ENCODE data around the gene PDLIM7.

DNA sequence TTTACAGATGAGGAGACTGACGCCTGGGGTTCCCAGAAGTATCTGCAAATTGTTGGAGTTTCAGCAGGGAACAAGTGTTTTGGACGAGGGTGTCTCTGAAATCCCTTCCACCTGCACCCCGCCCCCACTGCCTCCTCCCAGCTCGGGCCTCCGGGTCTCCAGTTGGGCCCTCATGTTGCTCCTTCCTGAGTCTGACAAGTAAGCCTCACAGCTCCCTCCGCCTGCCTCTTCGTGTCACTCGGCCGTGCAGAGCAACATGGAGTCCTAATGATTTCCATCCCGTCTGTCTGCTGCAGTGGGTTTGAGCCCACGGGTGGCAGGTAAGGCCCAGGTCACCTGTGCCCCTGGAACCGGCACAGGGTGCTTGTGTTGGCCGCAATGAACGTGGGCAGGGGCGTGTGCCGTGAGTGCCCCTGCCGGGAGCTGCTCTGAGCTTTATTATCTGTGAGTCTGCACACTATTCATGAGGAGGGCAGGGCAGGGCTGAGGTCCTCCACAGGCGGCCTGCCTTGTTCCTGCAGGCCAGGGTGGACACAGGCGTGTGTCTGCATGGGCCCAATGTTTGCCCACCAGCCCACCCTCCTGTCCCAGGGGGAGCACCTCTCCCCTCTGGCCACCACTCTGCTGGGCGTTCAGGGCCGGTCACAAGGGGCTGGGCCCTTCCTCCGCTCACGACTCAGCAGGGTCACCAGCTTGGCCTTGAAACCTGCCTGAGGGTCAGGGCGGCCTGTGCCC, 6.1 kb upstream of the PDLIM7 start:
- TF ChIP-seq POLR2AphosphoS5 (IDR thresholded peaks at IDR 0.05; ENCODE audit: low read depth) (0 out of 2 replicates have a peak, but pooled peaks have one; percentile 4), CTCF (IDR thresholded peaks at IDR 0.05; ENCODE audit: insufficient read depth, low read length) (no peak), GABPA (IDR thresholded peaks at IDR 0.05; ENCODE audit: low read depth) (no peak)

Measured in HL-60 (cell line).